Esophagus squamous epithelium (tissue), 5 donors: Measurements from ENCODE around the gene GEN1. TPM values are rescaled to one million over a fixed set of nuclear protein-coding genes. Genes with fewer than 3 reads are reported as not detected.
"Not testable (repeated sequence)": the region's sequence is repeated elsewhere in the genome, so short reads cannot be mapped to it uniquely, and the experiment has no call there.

ENCODE experiments used
- DNase-seq: peaks from one replicate; lab custom pipeline; 2025; lab: John Stamatoyannopoulos, UW
- H3K27ac ChIP-seq, 4 donors: fragments of 200-600 bp; sonication (generic); one replicate each; pipeline ENCODE4 v1.5.1; 2016 to 2019; ENCODE audit warnings: mild to moderate bottlenecking in 1 of 4
- H3K27me3 ChIP-seq, 4 donors: fragments of 200-600 bp; sonication (generic); 1 replicate in 3 of 4; 2 replicates in 1 of 4; pipeline versions ENCODE4 v1.5.1 to v1.6.0; 2017 to 2021; ENCODE audit warnings: antibody characterized with exemption in 1 of 4
- H3K36me3 ChIP-seq, 3 donors: fragments of 200-600 bp; sonication (generic); one replicate each; pipeline ENCODE4 v1.5.1; 2016 to 2019
- H3K4me1 ChIP-seq, 3 donors: fragments of 200-600 bp; sonication (generic); one replicate each; pipeline ENCODE4 v1.5.1; 2017 to 2019
- H3K4me3 ChIP-seq, 4 donors: fragments of 200-600 bp; sonication (generic); 1 replicate in 3 of 4; 2 replicates in 1 of 4; pipeline ENCODE4 v1.5.1; 2016 to 2019; ENCODE audit warnings: mild to moderate bottlenecking in 2 of 4, moderate library complexity in 1 of 4
- H3K9me3 ChIP-seq, 3 donors: fragments of 200-600 bp; sonication (generic); one replicate each; pipeline ENCODE4 v1.5.1; 2016 to 2019
- CTCF ChIP-seq, 6 experiments: fragments of 450-650 bp in 4 of 6; fragments of 200-600 bp in 2 of 6; sonication (generic) in 2 of 6; IDR thresholded peaks; one replicate each; pipeline ENCODE4 v1.5.1; 2016 to 2019; ENCODE audit warnings: antibody characterized with exemption in 6 of 6, mild to moderate bottlenecking in 4 of 6, moderate library complexity in 4 of 6
- POLR2A ChIP-seq, 4 donors: fragments of 450-650 bp; IDR thresholded peaks; one replicate each; pipeline ENCODE4 v1.6.1; 2017; ENCODE audit warnings: antibody characterized with exemption in 4 of 4, mild to moderate bottlenecking in 4 of 4, moderate library complexity in 3 of 4
- WGBS, 2 donors: methylation state at CpG; one replicate each; pipeline ENCODE4 v1.1.5; 2018; 5-methylcytosine and 5-hydroxymethylcytosine counted together
- intact Hi-C: fragments of 100-400 bp; cut with DNase I; formaldehyde crosslinking; loops from one replicate; pipeline ENCODE4 v1.15.0; 2022
- total RNA-seq, 4 donors: library from RNA; depleted of rRNA; stranded (reverse); fragments of >200 nt; gene quantifications; one replicate each; pipeline ENCODE4 v1.1.0, GENCODE V29; 2016
- donor health status: DM: yes; HTN: yes; CAD: no.

Gene GEN1
- total RNA-seq, 4 donors from 2014 or later: 10.2 to 23.4 (median 18.9) TPM

GRCh38 chr2:17821080-17821479, 67.1 kb downstream of the GEN1 start:
- intact Hi-C loops: no loop called here
- Histone ChIP-seq H3K27me3 (peaks cover 0 to 45% (median 0%) of the 10 kb centered on the region in 4 donors), H3K27ac (no peak overlapping the region), H3K4me1 (peaks cover 2 to 45% (median 17%) of the 10 kb centered on the region in 3 donors), H3K9me3 (no peaks in the 10 kb centered on the region), H3K4me3 (no peak overlapping the region), H3K36me3 (no peaks in the 10 kb centered on the region)
- DNase-seq: no peak
- 69 to 88% methylated on average over 3 of the region's 3 CpGs for WGBS, 2 donors
- TF ChIP-seq POLR2A (IDR thresholded peaks at IDR 0.05): no peak

GRCh38 chr2:17821535-17822444, 67.9 kb downstream of the GEN1 start:
- Histone ChIP-seq H3K4me3 (no peak overlapping the region), H3K27me3 (peaks cover 0 to 40% (median 0%) of the 10 kb centered on the region in 4 donors), H3K9me3 (no peaks in the 10 kb centered on the region), H3K4me1 (peaks cover 0 to 39% (median 11%) of the 10 kb centered on the region in 3 donors), H3K36me3 (no peaks in the 10 kb centered on the region), H3K27ac (no peak overlapping the region)
- intact Hi-C loops: no loop called here
- WGBS, 2 donors: 50 to 55% methylated on average over 5 to 6 of the region's 7 CpGs
- DNase-seq: no peak
- TF ChIP-seq CTCF (IDR thresholded peaks at IDR 0.05) (no peak), POLR2A (IDR thresholded peaks at IDR 0.05) (no peak)

GRCh38 chr2:17822445-17823117, 68.6 kb downstream of the GEN1 start:
- 55 to 59% methylated on average over 4 of the region's 4 CpGs for WGBS, 2 donors
- H3K27ac ChIP-seq: no peak overlapping the region
- DNase-seq: no peak
- intact Hi-C loops: no loop called here
- H3K4me1 ChIP-seq: peaks cover 0 to 39% (median 16%) of the 10 kb centered on the region in 3 donors
- H3K4me3 ChIP-seq: no peak overlapping the region
- H3K36me3 ChIP-seq: no peaks in the 10 kb centered on the region
- H3K27me3 ChIP-seq: peaks cover 0 to 32% (median 0%) of the 10 kb centered on the region in 4 donors
- no peak for TF ChIP-seq POLR2A (IDR thresholded peaks at IDR 0.05)
- no peak for TF ChIP-seq CTCF (IDR thresholded peaks at IDR 0.05)
- H3K9me3 ChIP-seq: no peaks in the 10 kb centered on the region

GRCh38 chr2:17823646-17824045, 69.7 kb downstream of the GEN1 start:
- peaks cover 0 to 37% (median 0%) of the 10 kb centered on the region in 4 donors for H3K27me3 ChIP-seq
- intact Hi-C loops, H3K9me3 ChIP-seq, H3K27ac ChIP-seq, DNase-seq, H3K4me3 ChIP-seq, H3K36me3 ChIP-seq: not testable (repeated sequence)
- 65 to 70% methylated on average over 3 to 4 of the region's 4 CpGs for WGBS, 2 donors
- H3K4me1 ChIP-seq: peaks cover 0 to 40% (median 16%) of the 10 kb centered on the region in 3 donors

GRCh38 chr2:17827316-17827715, 73.4 kb downstream of the GEN1 start:
- H3K36me3 ChIP-seq: no peaks in the 10 kb centered on the region

More at GRCh38 chr2:17827316-17827715, 73.4 kb downstream of the GEN1 start:
- DNase-seq: no peak
- H3K27me3 ChIP-seq: peaks cover 0 to 54% (median 0%) of the 10 kb centered on the region in 4 donors
- H3K4me3 ChIP-seq: no peak overlapping the region
- 42 to 55% methylated on average over 5 of the region's 5 CpGs for WGBS, 2 donors
- H3K9me3 ChIP-seq: no peaks in the 10 kb centered on the region
- H3K4me1 ChIP-seq: peaks cover 6 to 34% (median 17%) of the 10 kb centered on the region in 3 donors
- TF ChIP-seq CTCF (IDR thresholded peaks at IDR 0.05) (no peak), POLR2A (IDR thresholded peaks at IDR 0.05) (no peak)
- no peak overlapping the region for H3K27ac ChIP-seq
- intact Hi-C loops: loop anchor here (5.0 kb wide), 1 partner anchor 105 kb away; no protein-coding TSS in a partner anchor
